KOPT-K1 (cell line): Measurements from ENCODE around the gene SUSD6.

Experiments used
- H3K27ac ChIP-seq: fragments of 200-600 bp; sonication (generic); 2 replicates; pipeline ENCODE4 v1.5.1; 2016; ENCODE audit warnings: antibody characterized with exemption, mild to moderate bottlenecking, low read depth, low read length; ENCODE audit not compliant: poor library complexity, severe bottlenecking
- H3K36me3 ChIP-seq: fragments of 200-600 bp; sonication (generic); 2 replicates; pipeline ENCODE4 v1.5.1; 2017; ENCODE audit warnings: antibody characterized with exemption, mild to moderate bottlenecking, low read length, moderate library complexity; ENCODE audit not compliant: insufficient read depth
- H3K9me3 ChIP-seq: fragments of 200-600 bp; sonication (generic); 2 replicates; pipeline ENCODE4 v1.5.1; 2017; ENCODE audit warnings: antibody characterized with exemption, low read length, mild to moderate bottlenecking; ENCODE audit not compliant: insufficient read depth, poor library complexity, severe bottlenecking

Gene SUSD6

GRCh38 chr14:69662636-69663299, 51.4 kb downstream of the SUSD6 start:
- Histone ChIP-seq H3K27ac (no peak overlapping the region), H3K36me3 (peaks cover 21% of the 10 kb centered on the region), H3K9me3 (no peaks in the 10 kb centered on the region)

- H3K9me3 ChIP-seq = no peaks in the 10 kb centered on the region
- no peak overlapping the region for H3K27ac ChIP-seq
- peaks cover 21% of the 10 kb centered on the region for H3K36me3 ChIP-seq
Observed at GRCh38 chr14:69663300-69663643, 51.9 kb downstream of the SUSD6 start.

DNA sequence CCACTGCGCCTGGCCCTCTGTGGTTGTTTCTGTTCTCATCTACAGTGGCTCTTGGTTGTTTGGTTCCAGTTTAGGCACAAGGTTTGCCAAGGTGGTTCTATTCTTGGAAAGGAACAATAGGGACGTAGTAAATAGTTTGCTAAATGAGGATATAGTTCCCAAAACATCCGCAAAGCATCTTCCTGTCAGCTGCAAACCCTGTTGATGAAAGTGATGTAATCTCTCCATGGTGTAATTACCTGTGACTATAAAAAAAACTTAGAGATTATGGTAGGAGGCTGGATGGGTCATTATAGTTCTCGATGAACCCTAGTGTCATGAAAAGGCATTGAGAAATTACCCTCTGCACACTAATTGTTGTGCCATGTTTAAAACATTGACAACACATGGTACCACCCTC, 52.9 kb downstream of the SUSD6 start:
- Histone ChIP-seq H3K27ac (no peak overlapping the region), H3K36me3 (peaks cover 12% of the 10 kb centered on the region), H3K9me3 (no peaks in the 10 kb centered on the region)

DNA sequence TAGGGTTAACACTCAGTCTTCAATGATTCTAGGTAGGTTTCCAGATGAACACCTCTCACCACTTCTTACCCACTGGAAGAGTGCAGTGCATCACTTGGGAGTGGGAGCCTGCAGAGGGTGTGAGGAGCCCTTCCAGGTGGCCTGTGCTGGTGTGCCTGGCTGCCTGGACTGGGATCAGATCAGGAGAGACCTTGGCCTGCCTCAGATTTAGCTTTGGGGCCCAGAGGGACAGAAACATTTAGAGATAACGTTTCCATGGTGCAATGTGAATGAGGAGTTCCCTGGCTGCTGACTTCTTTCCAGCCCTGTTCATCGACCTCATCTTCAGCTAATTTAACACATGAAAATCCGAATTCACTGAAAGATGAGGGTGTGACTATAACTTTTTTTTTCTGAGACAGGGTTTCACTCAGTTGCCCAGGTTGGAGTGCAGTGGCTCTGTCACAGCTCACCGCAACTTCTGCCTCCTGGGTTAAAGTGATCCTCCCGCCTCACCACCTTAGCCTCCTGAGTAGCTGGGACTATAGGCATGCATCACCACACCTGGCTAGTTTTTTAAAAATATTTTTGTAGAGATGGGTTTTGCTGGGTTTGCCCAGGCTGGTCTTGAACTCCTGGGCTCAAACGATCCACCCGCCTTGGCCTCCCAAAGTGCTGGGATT, 53.6 kb downstream of the SUSD6 start:
- Histone ChIP-seq H3K27ac (no peak overlapping the region), H3K36me3 (peaks cover 5% of the 10 kb centered on the region), H3K9me3 (no peaks in the 10 kb centered on the region)

DNA sequence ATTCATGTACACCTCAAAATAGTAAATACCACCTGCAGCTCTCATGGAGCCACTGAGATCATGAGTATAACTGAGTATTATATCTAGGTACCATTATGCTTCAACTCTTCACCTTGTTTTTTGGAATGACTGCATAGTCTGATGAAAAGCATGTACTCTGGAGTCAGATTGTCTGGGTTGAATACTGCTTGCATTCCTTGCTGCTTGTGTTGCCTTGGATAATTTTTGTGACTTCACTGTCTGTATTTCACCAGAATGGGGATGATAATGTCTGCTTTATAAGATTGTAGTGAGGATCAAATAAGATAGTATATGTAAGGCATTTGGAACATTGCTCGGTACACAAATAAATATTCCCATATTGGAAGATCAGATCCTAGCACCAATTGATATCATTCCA, 54.2 kb downstream of the SUSD6 start:
- H3K9me3 ChIP-seq = no peaks in the 10 kb centered on the region
- no peak overlapping the region for H3K27ac ChIP-seq
- H3K36me3 ChIP-seq = 0 out of 2 replicates have a peak, but pooled peaks cover 5% of the 10 kb centered on the region

- Histone ChIP-seq H3K36me3 (0 out of 2 replicates have a peak, but pooled peaks cover 5% of the 10 kb centered on the region), H3K9me3 (no peaks in the 10 kb centered on the region), H3K27ac (no peak overlapping the region)
Observed at GRCh38 chr14:69666112-69666511, 54.7 kb downstream of the SUSD6 start.

DNA sequence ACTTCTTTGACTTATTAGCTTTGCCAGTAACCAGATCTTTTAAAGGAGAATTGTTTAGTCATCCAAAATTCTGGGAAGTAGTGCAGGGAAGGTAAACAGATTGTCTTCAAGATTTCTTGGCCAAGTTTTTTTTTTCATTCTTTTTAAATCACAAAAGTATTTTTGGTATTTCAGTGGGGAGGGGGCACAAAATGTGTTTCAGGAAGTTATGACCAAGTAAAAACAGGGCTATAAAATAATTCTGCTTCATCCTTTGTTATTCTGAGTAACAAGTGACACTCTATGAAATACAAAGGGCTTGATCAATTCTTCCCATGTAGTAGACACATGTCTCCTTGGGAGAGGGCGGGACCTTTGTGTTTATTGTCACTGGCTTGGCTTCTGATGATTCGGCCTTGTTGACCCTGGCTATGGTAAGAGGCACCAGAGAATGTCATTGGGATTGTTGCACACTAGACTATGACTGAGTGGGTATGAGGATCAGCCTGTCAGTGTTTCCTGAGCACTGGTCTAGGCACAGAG, 55.4 kb downstream of the SUSD6 start:
- 0 out of 2 replicates have a peak, but pooled peaks cover 5% of the 10 kb centered on the region for H3K36me3 ChIP-seq
- H3K27ac ChIP-seq = no peak overlapping the region
- no peaks in the 10 kb centered on the region for H3K9me3 ChIP-seq

- H3K27ac ChIP-seq = peak overlapping the region; percentile 46
Observed at GRCh38 chr14:69667938-69668335, 56.5 kb downstream of the SUSD6 start.

DNA sequence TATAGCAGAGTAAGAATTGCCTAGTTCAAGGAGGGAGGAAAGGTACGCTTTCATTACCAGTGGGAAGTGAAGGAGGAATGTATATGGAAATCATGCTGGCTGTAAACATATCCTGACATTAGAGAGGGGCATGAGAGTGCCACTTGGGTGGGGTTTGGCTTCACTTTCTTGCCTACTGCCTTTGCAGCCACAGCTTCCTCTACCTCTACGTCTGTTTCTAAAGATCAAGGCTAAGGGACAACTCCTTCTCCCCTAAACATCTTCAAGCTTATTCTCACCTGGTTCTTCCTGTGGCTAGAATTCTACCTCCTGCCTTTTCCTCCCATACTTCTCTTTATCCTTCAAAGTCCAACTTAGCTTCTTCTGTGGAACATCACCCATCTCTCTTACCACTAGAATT, 58.0 kb downstream of the SUSD6 start:
- no peaks in the 10 kb centered on the region for H3K9me3 ChIP-seq
- 0 out of 2 replicates have a peak, but pooled peaks cover 5% of the 10 kb centered on the region for H3K36me3 ChIP-seq
- no peak overlapping the region for H3K27ac ChIP-seq

More at GRCh38 chr14:69667938-69668335, 56.5 kb downstream of the SUSD6 start:
- Histone ChIP-seq H3K36me3 (0 out of 2 replicates have a peak, but pooled peaks cover 5% of the 10 kb centered on the region), H3K9me3 (no peaks in the 10 kb centered on the region)

GRCh38 chr14:69670093-69670492, 58.7 kb downstream of the SUSD6 start:
- Histone ChIP-seq H3K27ac (no peak overlapping the region), H3K9me3 (no peaks in the 10 kb centered on the region), H3K36me3 (0 out of 2 replicates have a peak, but pooled peaks cover 5% of the 10 kb centered on the region)

- Histone ChIP-seq H3K9me3 (no peaks in the 10 kb centered on the region), H3K27ac (no peak overlapping the region), H3K36me3 (0 out of 2 replicates have a peak, but pooled peaks cover 5% of the 10 kb centered on the region)
Observed at GRCh38 chr14:69671365-69672030, 60.1 kb downstream of the SUSD6 start.

DNA sequence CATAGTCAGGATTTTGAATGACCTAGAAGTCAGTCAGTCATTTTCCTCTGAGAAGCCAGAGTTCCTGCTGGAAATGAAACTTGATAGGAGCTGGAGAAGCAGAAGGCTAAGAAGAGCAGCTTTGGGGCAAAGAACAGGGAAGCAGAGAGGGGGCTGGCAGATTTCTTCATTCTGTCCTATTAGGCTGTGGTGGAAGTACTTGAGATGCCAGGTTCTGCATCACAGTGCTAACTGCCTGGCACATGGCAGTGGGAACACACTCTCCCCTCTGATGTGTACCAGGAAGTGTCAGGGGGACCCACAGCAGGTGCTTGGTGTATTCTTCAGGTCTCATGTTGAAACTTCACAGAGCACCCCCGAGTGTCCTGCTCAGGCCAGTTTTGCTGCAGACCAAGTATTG, 61.0 kb downstream of the SUSD6 start:
- Histone ChIP-seq H3K27ac (peak overlapping the region; percentile 46), H3K36me3 (0 out of 2 replicates have a peak, but pooled peaks cover 5% of the 10 kb centered on the region), H3K9me3 (no peaks in the 10 kb centered on the region)

GRCh38 chr14:69673104-69673503, 61.7 kb downstream of the SUSD6 start:
- Histone ChIP-seq H3K27ac (peak overlapping the region; percentile 46), H3K36me3 (0 out of 2 replicates have a peak, but pooled peaks cover 5% of the 10 kb centered on the region), H3K9me3 (no peaks in the 10 kb centered on the region)

- H3K36me3 ChIP-seq = 0 out of 2 replicates have a peak, but pooled peaks cover 5% of the 10 kb centered on the region
- H3K9me3 ChIP-seq = no peaks in the 10 kb centered on the region
- peak overlapping the region; percentile 46 for H3K27ac ChIP-seq
Observed at GRCh38 chr14:69673578-69674305, 62.3 kb downstream of the SUSD6 start.
